A673 (cell line): ENCODE data around the gene TRIM52.

ENCODE experiments used
- CTCF ChIP-seq: fragments of 300-800, 200-600 bp; sonication (generic); conservative IDR thresholded peaks from 2 replicates; pipeline ENCODE4 v1.5.1; 2017; ENCODE audit warnings: low read depth, mild to moderate bottlenecking, antibody characterized with exemption, low read length, moderate library complexity, mixed read lengths
- EZH2 ChIP-seq: fragments of 200-600 bp; sonication (generic); IDR thresholded peaks from 2 replicates; pipeline ENCODE4 v1.6.1; 2017; ENCODE audit warnings: borderline replicate concordance, low read depth, mild to moderate bottlenecking, mixed read lengths, antibody characterized with exemption, low read length; ENCODE audit not compliant: poor library complexity, severe bottlenecking

- TF ChIP-seq CTCF = no peak
- no peak for TF ChIP-seq EZH2
Observed at GRCh38 chr5:181271081-181271480, 10.1 kb upstream of the TRIM52 start.
